Loucy (cell line): ENCODE data around the gene CCN6.

Experiments used
- CTCF ChIP-seq: fragments of 200-600 bp; sonication (generic); conservative IDR thresholded peaks from 2 replicates; pipeline ENCODE4 v1.5.1; 2014; ENCODE audit warnings: mild to moderate bottlenecking, antibody characterized with exemption, low read length
- EZH2phosphoT487 ChIP-seq: fragments of 200-600 bp; IDR thresholded peaks from 2 replicates; pipeline ENCODE4 v1.6.1; 2018; ENCODE audit warnings: antibody characterized with exemption, mild to moderate bottlenecking, moderate library complexity, borderline replicate concordance

- TF ChIP-seq CTCF (no peak), EZH2phosphoT487 (no peak)
These were observed 60.8 kb downstream of the CCN6 start for GRCh38 chr6:112114577-112115223.
